T1000 (cell line): ENCODE results near the gene EGFL7.

ENCODE experiments used
- DNase-seq: peaks from one replicate; lab custom pipeline; 2025; ENCODE audit warnings: mixed read lengths; lab: John Stamatoyannopoulos, UW

The EGFL7 gene

GRCh38 chr9:136644343-136644592 lies 18.4 kb upstream of the EGFL7 start:
- DNase-seq, result no peak

GRCh38 chr9:136644593-136645351 lies 17.9 kb upstream of the EGFL7 start:
- no peak for DNase-seq

GRCh38 chr9:136645352-136645902 lies 17.3 kb upstream of the EGFL7 start:
- no peak for DNase-seq

- no peak for DNase-seq
Observed at GRCh38 chr9:136645903-136646754, 16.6 kb upstream of the EGFL7 start.

DNA sequence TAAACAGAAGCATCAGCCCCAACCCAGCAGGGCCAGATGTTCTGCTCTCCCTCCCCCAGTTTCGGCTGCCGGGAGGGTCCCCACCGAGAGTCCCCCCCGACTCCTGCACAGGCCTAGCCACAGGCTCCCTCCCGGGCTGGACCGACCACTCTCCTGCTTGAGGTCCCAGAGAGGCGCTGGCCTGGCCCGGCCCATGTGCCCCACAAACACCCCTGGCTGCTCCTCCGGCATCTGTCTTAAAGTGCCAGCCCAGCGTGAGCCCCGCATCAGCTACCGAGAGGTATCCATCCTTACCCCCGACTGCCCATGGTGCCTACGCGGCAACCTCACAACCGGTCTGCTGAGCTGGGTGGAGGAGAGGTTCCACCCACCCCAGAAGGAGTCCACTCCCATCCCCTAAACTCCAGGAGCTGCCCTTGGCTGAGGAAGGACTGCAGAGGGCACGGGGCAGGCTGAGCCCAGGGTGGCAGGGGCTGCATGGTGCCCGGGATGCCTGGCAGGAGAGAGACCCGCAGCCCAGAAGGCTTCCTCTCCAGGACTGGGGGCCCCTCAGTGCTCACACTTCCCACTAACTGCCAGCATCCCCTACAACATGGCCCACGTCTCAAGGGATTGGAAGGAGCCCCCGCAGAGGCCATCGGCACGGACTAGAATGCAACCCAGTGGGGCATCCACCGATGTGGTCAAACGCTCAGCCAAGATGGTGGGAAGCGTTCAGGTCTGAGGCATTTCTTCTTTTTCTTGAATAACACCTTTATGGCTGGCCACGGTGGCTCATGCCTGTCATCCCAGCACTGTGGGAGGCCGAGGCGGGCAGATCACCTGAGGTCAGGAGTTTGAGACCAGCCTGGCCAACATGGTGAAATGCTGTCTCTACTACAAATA lies 15.6 kb upstream of the EGFL7 start:
- no peak for DNase-seq

DNA sequence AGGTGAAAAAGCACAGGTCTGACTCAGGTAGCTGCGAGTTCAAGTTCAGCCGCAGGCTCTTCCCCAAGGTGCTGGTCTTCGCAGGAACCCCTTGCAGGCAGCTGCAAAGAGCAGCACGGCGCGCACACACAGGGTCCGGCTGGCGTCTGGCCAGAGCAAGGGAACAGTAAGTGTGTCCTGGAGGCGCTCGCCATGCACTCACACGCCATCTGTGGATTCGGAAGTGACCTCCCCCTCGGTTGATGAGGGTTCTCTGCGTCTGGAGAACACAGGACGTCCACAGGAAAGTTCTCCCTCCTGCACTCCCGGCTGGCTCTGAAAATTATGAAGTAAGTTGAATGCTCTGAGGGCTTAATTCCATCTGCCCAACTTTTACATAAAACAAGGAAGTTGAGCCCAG lies 14.0 kb upstream of the EGFL7 start:
- DNase-seq, result no peak

DNA sequence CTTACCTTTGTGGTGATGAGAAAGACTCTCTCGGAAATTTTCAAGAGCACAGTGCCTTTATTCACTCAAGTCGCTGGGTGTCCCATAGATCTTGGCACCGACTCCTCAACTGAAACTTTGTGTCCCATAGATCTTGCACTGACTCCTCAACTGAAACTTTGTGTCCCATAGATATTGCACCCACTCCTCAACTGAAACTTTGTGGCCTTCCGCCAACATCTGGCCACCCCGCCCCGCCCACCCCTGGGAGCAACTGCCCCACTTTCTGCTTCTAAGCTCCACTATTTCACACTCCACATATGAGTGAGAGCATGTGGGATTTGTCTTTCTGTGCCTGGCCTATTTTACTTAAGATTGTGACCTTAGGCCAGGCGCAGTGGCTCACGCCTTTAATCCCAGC lies 12.7 kb upstream of the EGFL7 start:
- DNase-seq, result no peak

GRCh38 chr9:136650648-136651047 lies 12.1 kb upstream of the EGFL7 start:
- no peak for DNase-seq

GRCh38 chr9:136651860-136652259 lies 10.9 kb upstream of the EGFL7 start:
- DNase-seq, result no peak

- no peak for DNase-seq
Observed at GRCh38 chr9:136653323-136654079, 9.2 kb upstream of the EGFL7 start.

DNA sequence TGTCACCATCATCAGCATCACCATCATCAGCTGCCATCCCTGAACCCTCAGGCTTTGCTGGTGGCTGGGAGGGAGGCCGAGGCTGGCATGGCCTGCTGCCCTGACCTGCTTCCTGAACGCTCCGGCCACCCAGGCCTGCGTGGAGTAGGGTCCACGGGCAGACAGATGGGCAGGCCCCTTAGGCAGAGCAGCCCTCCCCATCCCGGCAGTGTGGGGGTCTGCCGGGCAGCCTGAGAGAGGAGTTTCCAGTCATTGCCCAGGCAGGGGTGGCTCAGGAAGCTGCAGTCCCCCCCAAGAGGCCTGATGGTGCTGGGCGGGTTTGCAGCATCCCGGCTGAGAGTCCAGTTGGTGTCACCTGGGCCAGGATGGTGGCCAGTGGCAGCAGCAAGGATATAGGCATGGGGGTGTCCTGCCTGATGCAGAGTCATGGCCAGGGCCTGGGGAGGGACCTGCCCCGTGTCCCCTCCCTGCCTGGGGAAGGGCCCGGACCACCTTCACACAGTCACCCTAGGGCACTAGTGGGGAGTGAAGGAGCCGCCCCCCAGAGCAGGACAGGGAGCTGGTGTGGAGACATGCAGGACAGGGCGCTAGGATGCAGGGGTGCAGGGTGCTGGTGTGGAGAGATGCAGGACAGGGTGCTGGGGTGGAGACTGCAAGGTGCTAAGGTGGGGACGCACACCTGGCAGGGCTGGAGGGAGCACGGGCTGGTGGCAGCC lies 7.7 kb upstream of the EGFL7 start:
- no peak for DNase-seq

- DNase-seq, result no peak
Observed at GRCh38 chr9:136655536-136656182, 7.1 kb upstream of the EGFL7 start.

- DNase-seq, result no peak
Observed at GRCh38 chr9:136656183-136656738, 6.5 kb upstream of the EGFL7 start.

GRCh38 chr9:136656795-136657611 lies 5.7 kb upstream of the EGFL7 start:
- DNase-seq, result no peak

GRCh38 chr9:136657974-136658848 lies 4.5 kb upstream of the EGFL7 start:
- DNase-seq, result no peak

DNA sequence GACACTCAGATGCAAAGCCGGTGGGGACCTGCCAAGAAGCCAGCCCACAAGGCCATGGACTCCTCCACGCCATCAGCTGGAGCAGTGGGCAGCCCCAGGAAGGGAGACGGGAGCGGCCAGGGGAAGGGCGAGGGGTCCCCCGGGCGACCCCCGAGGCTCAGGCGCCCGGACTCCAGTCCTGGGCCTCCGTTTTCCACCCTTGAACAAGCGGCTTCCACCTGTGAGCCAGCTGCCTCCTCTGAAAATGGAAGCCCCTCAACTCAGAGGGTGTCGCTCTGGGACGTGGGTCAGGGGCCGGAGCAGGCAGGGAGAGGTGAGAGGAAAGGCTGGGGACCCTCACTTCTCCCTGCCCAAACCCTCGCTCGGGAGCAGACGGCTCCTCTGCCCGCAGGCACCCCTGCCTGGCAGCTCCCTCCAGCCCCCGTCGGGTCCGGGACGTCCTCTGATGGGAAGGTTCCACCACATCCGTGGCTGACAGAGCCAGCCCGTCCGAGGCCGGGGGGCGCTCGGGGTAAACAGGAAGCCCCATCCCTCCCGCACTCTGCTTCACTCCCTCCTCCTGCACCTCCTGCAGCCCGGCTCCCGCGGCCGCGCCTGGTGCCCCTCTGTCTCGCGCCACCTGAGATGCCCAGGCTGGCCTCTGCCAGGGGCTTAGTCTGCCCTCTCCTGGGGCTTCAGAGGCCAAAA lies 3.7 kb upstream of the EGFL7 start:
- no peak for DNase-seq
